ENCODE data around the gene CD19. TPM values are rescaled to one million over a fixed set of nuclear protein-coding genes. Genes with fewer than 3 reads are reported as not detected.
"Not testable (repeated sequence)": the region's sequence is repeated elsewhere in the genome, so short reads cannot be mapped to it uniquely, and the experiment has no call there.

Gene CD19
- total RNA-seq, 4 donors from 2014 or later: 4.5 to 9.8 TPM; not detected in 2

- H3K4me3 ChIP-seq: no peak overlapping the region
- in situ Hi-C loops (cut with MboI; ENCODE audit: low pct_ligation_motif_present in 1 of 4, low pct_unique_long_range_greater_than_20kb in 1 of 4, low sequenced_read_pairs in 3 of 4) (no loop called here), intact Hi-C loops (cut with DNase I; ENCODE audit: low total_unique reads) (no loop called here)
- no peaks in the 10 kb centered on the region for H3K4me1 ChIP-seq
- H3K27ac ChIP-seq: no peak overlapping the region
- H3K36me3 ChIP-seq: no peaks in the 10 kb centered on the region
- 88% methylated on average over 10 of the region's 10 CpGs; no CpG with 5 or more reads in 1 of the 2 donors for WGBS, 2 donors (ENCODE audit: low coverage in 1 of 2)
- peaks cover 9% of the 10 kb centered on the region for H3K27me3 ChIP-seq
- no peak for TF ChIP-seq POLR2A (IDR thresholded peaks at IDR 0.05)
- TF ChIP-seq POLR2AphosphoS5 (IDR thresholded peaks at IDR 0.05): no peak
- no peak for TF ChIP-seq CTCF (IDR thresholded peaks at IDR 0.05)
- no peak for TF ChIP-seq EP300 (IDR thresholded peaks at IDR 0.05; ENCODE audit: low read depth)
- no peak for DNase-seq
- no peaks in the 10 kb centered on the region for H3K9me3 ChIP-seq
Measured at GRCh38 chr16:28886945-28887344, 44.8 kb upstream of the CD19 start.

GRCh38 chr16:28890355-28890754 lies 41.4 kb upstream of the CD19 start:
- DNase-seq; H3K9me3 ChIP-seq; H3K27me3 ChIP-seq; H3K27ac ChIP-seq; H3K4me1 ChIP-seq; H3K4me3 ChIP-seq; in situ Hi-C loops (cut with MboI; ENCODE audit: low pct_ligation_motif_present in 1 of 4, low pct_unique_long_range_greater_than_20kb in 1 of 4, low sequenced_read_pairs in 3 of 4); intact Hi-C loops (cut with DNase I; ENCODE audit: low total_unique reads); H3K36me3 ChIP-seq: not testable (repeated sequence)
- 83 to 94% methylated on average over 1 to 5 of the region's 5 CpGs for WGBS, 2 donors (ENCODE audit: low coverage in 1 of 2)

- H3K36me3 ChIP-seq: no peaks in the 10 kb centered on the region
- 78 to 94% methylated on average over 3 to 14 of the region's 14 CpGs for WGBS, 2 donors (ENCODE audit: low coverage in 1 of 2)
- H3K4me1 ChIP-seq: no peaks in the 10 kb centered on the region
- no peaks in the 10 kb centered on the region for H3K27me3 ChIP-seq
- DNase-seq: no peak
- H3K4me3 ChIP-seq: no peak overlapping the region
- no peaks in the 10 kb centered on the region for H3K9me3 ChIP-seq
- no peak overlapping the region for H3K27ac ChIP-seq
- intact Hi-C loops (cut with DNase I; ENCODE audit: low total_unique reads) (no loop called here), in situ Hi-C loops (cut with MboI; ENCODE audit: low pct_ligation_motif_present in 1 of 4, low pct_unique_long_range_greater_than_20kb in 1 of 4, low sequenced_read_pairs in 3 of 4) (no loop called here)
- TF ChIP-seq POLR2AphosphoS5 (IDR thresholded peaks at IDR 0.05) (no peak), CTCF (IDR thresholded peaks at IDR 0.05) (no peak), POLR2A (IDR thresholded peaks at IDR 0.05) (no peak), EP300 (IDR thresholded peaks at IDR 0.05; ENCODE audit: low read depth) (no peak)
Measured at GRCh38 chr16:28891964-28892890, 39.5 kb upstream of the CD19 start.

- Histone ChIP-seq H3K4me3 (no peak overlapping the region), H3K27me3 (no peaks in the 10 kb centered on the region), H3K4me1 (no peaks in the 10 kb centered on the region), H3K9me3 (no peaks in the 10 kb centered on the region), H3K27ac (no peak overlapping the region), H3K36me3 (no peaks in the 10 kb centered on the region)
- intact Hi-C loops (cut with DNase I; ENCODE audit: low total_unique reads) (no loop called here), in situ Hi-C loops (cut with MboI; ENCODE audit: low pct_ligation_motif_present in 1 of 4, low pct_unique_long_range_greater_than_20kb in 1 of 4, low sequenced_read_pairs in 3 of 4) (no loop called here)
- no peak for DNase-seq
- 76 to 92% methylated on average over 2 to 4 of the region's 4 CpGs for WGBS, 2 donors (ENCODE audit: low coverage in 1 of 2)
- TF ChIP-seq POLR2A (IDR thresholded peaks at IDR 0.05) (no peak), EP300 (IDR thresholded peaks at IDR 0.05; ENCODE audit: low read depth) (no peak), CTCF (IDR thresholded peaks at IDR 0.05) (no peak), POLR2AphosphoS5 (IDR thresholded peaks at IDR 0.05) (no peak)
Measured at GRCh38 chr16:28893291-28893690, 38.5 kb upstream of the CD19 start.

Data from transverse colon (tissue), 4 donors.